KMS-11 (cell line): ENCODE measurements around the gene GXYLT1.
"Not testable (repeated sequence)": the region's sequence is repeated elsewhere in the genome, so short reads cannot be mapped to it uniquely, and the experiment has no call there.

Source experiments
- H2AFZ ChIP-seq: fragments of 200-600 bp; sonication (generic); 2 replicates; pipeline ENCODE4 v1.6.1; 2016; ENCODE audit warnings: antibody characterized with exemption, mixed run types, low read depth
- H3K27ac ChIP-seq: fragments of 200-600 bp; sonication (generic); 2 replicates; pipeline ENCODE4 v1.6.1; 2016; ENCODE audit warnings: mild to moderate bottlenecking, mixed run types
- H3K27me3 ChIP-seq: fragments of 200-600 bp; sonication (generic); 2 replicates; pipeline ENCODE4 v1.6.1; 2017; ENCODE audit warnings: mild to moderate bottlenecking, low read depth, mixed run types, moderate library complexity; ENCODE audit not compliant: insufficient read depth
- H3K36me3 ChIP-seq: fragments of 200-600 bp; sonication (generic); 2 replicates; pipeline ENCODE4 v1.6.1; 2017; ENCODE audit warnings: mild to moderate bottlenecking, mixed run types; ENCODE audit not compliant: insufficient read depth
- H3K4me1 ChIP-seq: fragments of 200-600 bp; sonication (generic); 2 replicates; pipeline ENCODE4 v1.6.1; 2016; ENCODE audit warnings: mild to moderate bottlenecking, low read depth, mixed run types; ENCODE audit not compliant: poor library complexity, severe bottlenecking
- H3K4me2 ChIP-seq: fragments of 200-600 bp; sonication (generic); 2 replicates; pipeline ENCODE4 v1.7.0; 2016; ENCODE audit warnings: mild to moderate bottlenecking, mixed run types
- H3K4me3 ChIP-seq: fragments of 200-600 bp; sonication (generic); IDR thresholded peaks from 2 replicates; pipeline ENCODE4 v1.6.1; 2017; ENCODE audit warnings: low read depth, low read length, mixed read lengths; ENCODE audit not compliant: insufficient read depth
- H3K79me2 ChIP-seq: fragments of 200-600 bp; sonication (generic); 2 replicates; pipeline ENCODE4 v1.6.1; 2016; ENCODE audit warnings: low read depth, mixed run types; ENCODE audit not compliant: insufficient read depth
- H3K9ac ChIP-seq: fragments of 200-600 bp; sonication (generic); 2 replicates; pipeline ENCODE4 v1.6.1; 2016; ENCODE audit warnings: mild to moderate bottlenecking, mixed run types
- H4K20me1 ChIP-seq: fragments of 200-600 bp; sonication (generic); 2 replicates; pipeline ENCODE4 v1.6.1; 2016; ENCODE audit warnings: mild to moderate bottlenecking, mixed run types; ENCODE audit not compliant: insufficient read depth
- TF ChIP-seq, protein P1 (sequence below): fragments of 200-600 bp; sonication (generic); conservative IDR thresholded peaks from 2 replicates; pipeline ENCODE4 v1.6.1; 2017; ENCODE audit warnings: low read depth, mild to moderate bottlenecking, antibody characterized with exemption, low read length, moderate library complexity, mixed read lengths

The GXYLT1 gene

DNA sequence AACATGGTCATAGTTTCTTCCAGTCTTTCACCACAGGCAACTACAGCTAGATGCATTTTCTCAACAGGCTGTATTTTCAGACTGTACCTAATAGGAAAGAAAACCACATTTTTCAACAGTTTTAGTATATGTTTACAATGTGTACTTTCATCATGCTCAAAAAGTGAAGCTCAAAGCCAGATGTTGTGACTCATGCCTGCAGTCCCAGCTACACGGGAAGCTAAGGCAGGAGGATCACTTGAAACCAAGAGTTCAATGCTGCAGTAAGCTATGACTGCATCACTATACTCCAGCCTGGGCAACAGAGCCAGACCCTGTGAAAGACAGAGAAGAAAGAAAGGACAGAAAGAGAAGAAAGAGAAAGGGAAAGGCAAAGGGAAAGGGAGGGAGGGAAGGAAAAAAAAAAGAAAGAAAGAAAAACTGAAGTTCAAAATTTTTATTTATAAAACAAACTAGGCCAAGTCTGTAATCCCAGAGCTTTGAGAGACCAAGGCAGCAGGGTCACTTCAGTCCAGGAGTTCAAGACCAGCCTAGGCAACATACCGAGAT is 25.5 kb downstream of the GXYLT1 start:
- no peak overlapping the region for H2AFZ ChIP-seq
- H3K9ac ChIP-seq, result no peak overlapping the region
- no peaks in the 10 kb centered on the region; the same call in 1 of the 2 replicates for H3K79me2 ChIP-seq
- H3K36me3 ChIP-seq, result no peaks in the 10 kb centered on the region
- H3K27me3 ChIP-seq, result no peaks in the 10 kb centered on the region
- H3K4me2 ChIP-seq, result no peak overlapping the region
- TF ChIP-seq, protein P1, sequence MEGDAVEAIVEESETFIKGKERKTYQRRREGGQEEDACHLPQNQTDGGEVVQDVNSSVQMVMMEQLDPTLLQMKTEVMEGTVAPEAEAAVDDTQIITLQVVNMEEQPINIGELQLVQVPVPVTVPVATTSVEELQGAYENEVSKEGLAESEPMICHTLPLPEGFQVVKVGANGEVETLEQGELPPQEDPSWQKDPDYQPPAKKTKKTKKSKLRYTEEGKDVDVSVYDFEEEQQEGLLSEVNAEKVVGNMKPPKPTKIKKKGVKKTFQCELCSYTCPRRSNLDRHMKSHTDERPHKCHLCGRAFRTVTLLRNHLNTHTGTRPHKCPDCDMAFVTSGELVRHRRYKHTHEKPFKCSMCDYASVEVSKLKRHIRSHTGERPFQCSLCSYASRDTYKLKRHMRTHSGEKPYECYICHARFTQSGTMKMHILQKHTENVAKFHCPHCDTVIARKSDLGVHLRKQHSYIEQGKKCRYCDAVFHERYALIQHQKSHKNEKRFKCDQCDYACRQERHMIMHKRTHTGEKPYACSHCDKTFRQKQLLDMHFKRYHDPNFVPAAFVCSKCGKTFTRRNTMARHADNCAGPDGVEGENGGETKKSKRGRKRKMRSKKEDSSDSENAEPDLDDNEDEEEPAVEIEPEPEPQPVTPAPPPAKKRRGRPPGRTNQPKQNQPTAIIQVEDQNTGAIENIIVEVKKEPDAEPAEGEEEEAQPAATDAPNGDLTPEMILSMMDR, result no peak
- no peaks in the 10 kb centered on the region for H4K20me1 ChIP-seq
- no peaks in the 10 kb centered on the region for H3K4me1 ChIP-seq
- no peak overlapping the region for H3K27ac ChIP-seq
- H3K4me3 ChIP-seq, result no peak overlapping the region

DNA sequence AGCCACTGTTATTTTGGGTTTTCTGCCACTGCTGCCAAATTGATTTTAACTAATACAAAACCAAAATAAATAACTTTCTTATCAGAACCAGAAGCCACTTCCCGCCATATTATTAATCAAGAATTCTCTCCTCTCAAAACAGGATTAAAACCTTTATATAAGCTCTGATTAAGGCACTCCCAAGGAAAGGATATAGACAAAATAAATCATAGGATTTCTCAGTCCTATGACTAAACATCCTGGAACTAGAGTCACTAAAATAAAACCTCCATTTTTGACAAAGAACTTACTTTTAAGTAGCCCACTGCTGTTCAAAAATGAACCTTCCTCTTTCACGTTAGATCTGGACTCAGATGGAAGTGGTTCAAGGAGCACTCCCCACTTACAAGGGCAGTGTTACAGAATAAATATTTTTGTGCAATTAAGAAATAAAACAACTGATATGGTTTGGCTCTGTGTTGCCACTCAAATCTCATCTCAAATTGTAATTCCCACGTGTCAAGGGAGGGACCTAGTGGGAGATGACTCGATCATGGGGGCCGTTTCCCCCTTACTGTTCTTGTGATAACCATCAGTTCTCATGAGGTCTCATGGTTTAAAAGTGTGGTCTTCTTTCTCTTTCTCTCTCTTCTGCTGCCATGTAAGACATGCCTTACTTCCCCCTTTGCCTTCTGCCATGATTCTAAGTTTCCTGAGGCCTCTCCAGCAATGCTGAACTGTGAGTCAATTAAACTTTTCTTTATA is 26.4 kb downstream of the GXYLT1 start:
- no peaks in the 10 kb centered on the region; the same call in 1 of the 2 replicates for H3K79me2 ChIP-seq
- no peaks in the 10 kb centered on the region for H3K4me1 ChIP-seq
- no peak overlapping the region for H3K4me2 ChIP-seq
- TF ChIP-seq, protein P1, result no peak
- no peak overlapping the region for H2AFZ ChIP-seq
- no peaks in the 10 kb centered on the region for H3K36me3 ChIP-seq
- H3K27ac ChIP-seq, result no peak overlapping the region
- H4K20me1 ChIP-seq, result no peaks in the 10 kb centered on the region
- no peaks in the 10 kb centered on the region for H3K27me3 ChIP-seq
- no peak overlapping the region for H3K9ac ChIP-seq
- no peak overlapping the region for H3K4me3 ChIP-seq

DNA sequence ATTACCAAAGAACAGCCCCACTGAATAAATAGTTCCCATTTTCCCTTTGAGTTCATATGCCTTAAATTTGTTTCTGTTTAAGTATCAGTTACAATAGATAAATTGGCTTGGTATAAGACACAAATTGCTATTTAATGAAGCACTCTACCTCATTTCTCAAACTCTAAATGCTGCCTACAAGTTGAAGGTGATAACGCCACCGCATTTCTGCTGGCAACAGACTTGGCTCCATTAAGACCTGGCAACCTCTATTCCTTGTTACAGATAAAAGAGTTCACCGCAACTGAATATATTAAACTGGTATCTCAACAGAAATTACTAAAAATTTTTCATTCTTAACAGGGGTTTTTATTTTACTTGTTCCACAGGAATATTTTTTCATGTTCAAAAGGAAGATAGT is 35.6 kb downstream of the GXYLT1 start:
- H3K27ac ChIP-seq, result no peak overlapping the region
- TF ChIP-seq, protein P1, result no peak
- H3K9ac ChIP-seq, result no peak overlapping the region
- H2AFZ ChIP-seq, result no peak overlapping the region
- H3K4me2 ChIP-seq, result no peak overlapping the region
- H3K4me1 ChIP-seq, result no peaks in the 10 kb centered on the region
- H3K36me3 ChIP-seq, result no peaks in the 10 kb centered on the region
- no peak overlapping the region for H3K4me3 ChIP-seq
- no peaks in the 10 kb centered on the region for H3K27me3 ChIP-seq
- no peaks in the 10 kb centered on the region for H3K79me2 ChIP-seq
- no peaks in the 10 kb centered on the region for H4K20me1 ChIP-seq

DNA sequence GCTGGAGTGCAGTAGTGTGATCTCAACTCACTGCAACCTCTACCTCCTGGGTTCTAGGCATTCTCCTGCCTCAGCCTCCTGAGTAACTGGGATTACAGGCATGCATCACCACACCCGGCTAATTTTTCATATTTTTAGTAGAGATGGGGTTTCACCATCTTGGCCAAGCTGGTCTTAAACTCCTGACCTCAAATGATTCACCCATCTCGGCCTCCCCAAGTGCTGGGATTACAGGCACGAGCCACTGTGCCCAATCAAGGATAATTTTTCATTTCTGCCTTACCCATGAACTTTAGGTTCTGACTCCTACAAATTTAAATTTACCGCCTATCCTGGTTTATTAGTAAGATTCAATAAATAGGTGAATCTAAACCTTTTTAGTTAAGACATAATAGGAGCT is 37.9 kb downstream of the GXYLT1 start:
- H3K27ac ChIP-seq, H4K20me1 ChIP-seq, H3K4me1 ChIP-seq, H3K36me3 ChIP-seq, H3K4me2 ChIP-seq, H3K79me2 ChIP-seq, H2AFZ ChIP-seq, H3K4me3 ChIP-seq, H3K27me3 ChIP-seq, H3K9ac ChIP-seq: not testable (repeated sequence)

DNA sequence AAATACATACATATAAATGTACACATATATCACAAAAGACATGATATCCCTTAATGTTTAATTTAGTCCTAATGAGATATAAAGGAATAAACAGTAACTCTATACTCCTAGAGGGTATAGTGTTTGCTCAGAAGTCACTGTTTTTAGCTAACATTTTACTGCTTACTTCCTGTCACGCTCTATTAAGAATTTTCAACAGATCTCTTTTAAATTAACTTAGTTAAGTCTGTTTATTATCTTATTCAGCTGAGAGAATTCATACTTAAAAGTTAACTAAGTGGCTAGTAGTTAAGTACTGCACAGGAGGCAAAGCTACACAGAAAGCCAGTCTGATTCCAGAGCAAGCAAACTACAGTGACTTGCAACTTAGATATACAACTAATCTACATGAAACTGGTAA is 39.9 kb downstream of the GXYLT1 start:
- no peak overlapping the region for H3K4me2 ChIP-seq
- H3K27ac ChIP-seq, result no peak overlapping the region
- no peaks in the 10 kb centered on the region for H3K36me3 ChIP-seq
- no peak overlapping the region for H3K4me3 ChIP-seq
- no peak overlapping the region for H2AFZ ChIP-seq
- H3K9ac ChIP-seq, result no peak overlapping the region
- TF ChIP-seq, protein P1, result no peak
- H3K4me1 ChIP-seq, result no peaks in the 10 kb centered on the region
- H3K27me3 ChIP-seq, result no peaks in the 10 kb centered on the region
- H3K79me2 ChIP-seq, result no peaks in the 10 kb centered on the region
- H4K20me1 ChIP-seq, result no peaks in the 10 kb centered on the region
